ENCODE results near the gene HHIPL2. TPM values are rescaled to one million over a fixed set of nuclear protein-coding genes. Genes with fewer than 3 reads are reported as not detected.

The HHIPL2 gene
- polyA plus RNA-seq, 3 donors from 2014 or later: not detected

Other genes with a start within 250 kb of the HHIPL2 start
- 1 to 10 TPM in 2 of 3 donors, under 1 TPM in 1; 0.98 to 8.3 (median 3.4) TPM for gene TAF1A, start 41.8 kb upstream of the HHIPL2 start, polyA plus RNA-seq
- gene MIA3, start 70.0 kb upstream of the HHIPL2 start, polyA plus RNA-seq: 10 to 100 TPM; 24.5 to 61.6 (median 50.8) TPM
- 10 to 100 TPM; 16.7 to 22.0 (median 21.2) TPM for gene AIDA, start 164.4 kb upstream of the HHIPL2 start, polyA plus RNA-seq
- 10 to 100 TPM; 17.5 to 26.5 (median 22.1) TPM for gene BROX, start 164.5 kb upstream of the HHIPL2 start, polyA plus RNA-seq
- gene FAM177B, start 189.1 kb upstream of the HHIPL2 start, polyA plus RNA-seq: not detected